ENCODE measurements around the gene VAMP1.

DNA sequence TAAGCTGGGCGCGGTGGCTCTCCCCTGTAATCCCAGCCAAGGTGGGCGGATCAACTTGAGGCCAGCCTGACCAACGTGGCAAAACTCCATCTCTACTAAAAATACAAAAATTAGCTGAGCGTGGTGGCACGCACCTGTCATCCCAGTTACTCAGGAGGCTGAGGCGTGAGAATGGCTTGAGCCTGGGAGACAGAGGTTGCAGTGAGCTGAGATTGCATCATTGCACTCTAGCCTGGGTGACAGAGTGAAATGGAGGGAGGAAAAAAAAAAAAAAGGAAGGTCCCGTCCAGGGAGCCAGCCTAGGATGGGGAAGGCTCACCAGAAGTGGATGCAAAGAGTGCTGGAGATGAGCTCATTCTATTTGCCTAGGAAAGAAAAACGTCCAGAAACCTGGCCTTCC, 27.6 kb downstream of the VAMP1 start:
- TF ChIP-seq POLR2A (IDR thresholded peaks at IDR 0.05) = no peak
- TF ChIP-seq, protein P1, sequence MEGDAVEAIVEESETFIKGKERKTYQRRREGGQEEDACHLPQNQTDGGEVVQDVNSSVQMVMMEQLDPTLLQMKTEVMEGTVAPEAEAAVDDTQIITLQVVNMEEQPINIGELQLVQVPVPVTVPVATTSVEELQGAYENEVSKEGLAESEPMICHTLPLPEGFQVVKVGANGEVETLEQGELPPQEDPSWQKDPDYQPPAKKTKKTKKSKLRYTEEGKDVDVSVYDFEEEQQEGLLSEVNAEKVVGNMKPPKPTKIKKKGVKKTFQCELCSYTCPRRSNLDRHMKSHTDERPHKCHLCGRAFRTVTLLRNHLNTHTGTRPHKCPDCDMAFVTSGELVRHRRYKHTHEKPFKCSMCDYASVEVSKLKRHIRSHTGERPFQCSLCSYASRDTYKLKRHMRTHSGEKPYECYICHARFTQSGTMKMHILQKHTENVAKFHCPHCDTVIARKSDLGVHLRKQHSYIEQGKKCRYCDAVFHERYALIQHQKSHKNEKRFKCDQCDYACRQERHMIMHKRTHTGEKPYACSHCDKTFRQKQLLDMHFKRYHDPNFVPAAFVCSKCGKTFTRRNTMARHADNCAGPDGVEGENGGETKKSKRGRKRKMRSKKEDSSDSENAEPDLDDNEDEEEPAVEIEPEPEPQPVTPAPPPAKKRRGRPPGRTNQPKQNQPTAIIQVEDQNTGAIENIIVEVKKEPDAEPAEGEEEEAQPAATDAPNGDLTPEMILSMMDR (IDR thresholded peaks at IDR 0.05) = no peak

Measured in body of pancreas (tissue), 4 donors.